ENCODE measurements around the gene C1QTNF3. TPM values are rescaled to one million over a fixed set of nuclear protein-coding genes. Genes with fewer than 3 reads are reported as not detected.
"Not testable (repeated sequence)": the region's sequence is repeated elsewhere in the genome, so short reads cannot be mapped to it uniquely, and the experiment has no call there.

Gene C1QTNF3, protein sequence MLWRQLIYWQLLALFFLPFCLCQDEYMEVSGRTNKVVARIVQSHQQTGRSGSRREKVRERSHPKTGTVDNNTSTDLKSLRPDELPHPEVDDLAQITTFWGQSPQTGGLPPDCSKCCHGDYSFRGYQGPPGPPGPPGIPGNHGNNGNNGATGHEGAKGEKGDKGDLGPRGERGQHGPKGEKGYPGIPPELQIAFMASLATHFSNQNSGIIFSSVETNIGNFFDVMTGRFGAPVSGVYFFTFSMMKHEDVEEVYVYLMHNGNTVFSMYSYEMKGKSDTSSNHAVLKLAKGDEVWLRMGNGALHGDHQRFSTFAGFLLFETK
- 18.2 TPM for polyA plus RNA-seq (2013)

- peak in 2 of 3 donors; percentile 17 to 38 for DNase-seq
- H3K4me3 ChIP-seq (ENCODE audit: control insufficient read depth in 1 of 7, extremely low read depth in 1 of 7, insufficient read depth in 4 of 7, low read depth in 2 of 7, low read length in 6 of 7) = no peak within 1 kb of the TSS
- H3K4me1 ChIP-seq (ENCODE audit: control extremely low read depth in 1 of 4, control insufficient read depth in 4 of 4, insufficient read depth in 4 of 4, low read length in 3 of 4) = peaks cover 4 to 24% (median 16%) of the 10 kb centered on the region in 4 experiments
- 40% methylated on average over 3 of the region's 10 CpGs for WGBS (ENCODE audit: insufficient coverage)
- peaks cover 0 to 5% (median 0%) of the 10 kb centered on the region in 4 experiments for H3K36me3 ChIP-seq (ENCODE audit: control insufficient read depth in 4 of 4, insufficient read depth in 4 of 4, low read length in 3 of 4)
- no peak within 1 kb of the TSS for H3K27ac ChIP-seq (ENCODE audit: insufficient read depth in 1 of 2, low read depth in 1 of 2, low read length in 2 of 2, poor library complexity in 1 of 2, severe bottlenecking in 2 of 2)
- POLR2A ChIA-PET = no interaction called here
- no peaks in the 10 kb centered on the region for H3K27me3 ChIP-seq (replicated peaks in 2 of 5; ENCODE audit: control insufficient read depth in 4 of 5, insufficient read depth in 5 of 5, low read length in 4 of 5)
- CTCF ChIA-PET = interaction anchor here (1.3 to 1.6 kb wide), 2 partner anchors 11 to 45 kb away, joined by 3 read pairs; no protein-coding TSS in a partner anchor
- H3K9me3 ChIP-seq (ENCODE audit: control extremely low read depth in 1 of 5, control insufficient read depth in 4 of 5, insufficient read depth in 2 of 5, low read depth in 1 of 5, low read length in 4 of 5) = no peaks in the 10 kb centered on the region
These were observed at the start of gene C1QTNF3 for GRCh38 chr5:34043099-34043876. TSS of gene C1QTNF3 (minus strand) at chr5:34043213. CDS start at chr5:34043125, 88 bp downstream.

GRCh38 chr5:34091039-34091438 is 48.0 kb upstream of the C1QTNF3 start:
- H3K27me3 ChIP-seq (replicated peaks in 2 of 5; ENCODE audit: control insufficient read depth in 4 of 5, insufficient read depth in 5 of 5, low read length in 4 of 5); H3K4me3 ChIP-seq (ENCODE audit: control insufficient read depth in 1 of 7, extremely low read depth in 1 of 7, insufficient read depth in 4 of 7, low read depth in 2 of 7, low read length in 6 of 7); H3K36me3 ChIP-seq (ENCODE audit: control insufficient read depth in 4 of 4, insufficient read depth in 4 of 4, low read length in 3 of 4); H3K9me3 ChIP-seq (ENCODE audit: control extremely low read depth in 1 of 5, control insufficient read depth in 4 of 5, insufficient read depth in 2 of 5, low read depth in 1 of 5, low read length in 4 of 5); H3K4me1 ChIP-seq (ENCODE audit: control extremely low read depth in 1 of 4, control insufficient read depth in 4 of 4, insufficient read depth in 4 of 4, low read length in 3 of 4); CTCF ChIA-PET; H3K27ac ChIP-seq (ENCODE audit: insufficient read depth in 1 of 2, low read depth in 1 of 2, low read length in 2 of 2, poor library complexity in 1 of 2, severe bottlenecking in 2 of 2); POLR2A ChIA-PET; DNase-seq: not testable (repeated sequence)
- WGBS (ENCODE audit: insufficient coverage) = 100% methylated on average over 3 of the region's 7 CpGs

GRCh38 chr5:34089802-34090201 is 46.8 kb upstream of the C1QTNF3 start:
- no CpG with 5 or more reads among the region's 3 CpGs for WGBS (ENCODE audit: insufficient coverage)
- H3K27me3 ChIP-seq (replicated peaks in 2 of 5; ENCODE audit: control insufficient read depth in 4 of 5, insufficient read depth in 5 of 5, low read length in 4 of 5); H3K9me3 ChIP-seq (ENCODE audit: control extremely low read depth in 1 of 5, control insufficient read depth in 4 of 5, insufficient read depth in 2 of 5, low read depth in 1 of 5, low read length in 4 of 5); H3K4me1 ChIP-seq (ENCODE audit: control extremely low read depth in 1 of 4, control insufficient read depth in 4 of 4, insufficient read depth in 4 of 4, low read length in 3 of 4); POLR2A ChIA-PET; CTCF ChIA-PET; H3K27ac ChIP-seq (ENCODE audit: insufficient read depth in 1 of 2, low read depth in 1 of 2, low read length in 2 of 2, poor library complexity in 1 of 2, severe bottlenecking in 2 of 2); H3K36me3 ChIP-seq (ENCODE audit: control insufficient read depth in 4 of 4, insufficient read depth in 4 of 4, low read length in 3 of 4); H3K4me3 ChIP-seq (ENCODE audit: control insufficient read depth in 1 of 7, extremely low read depth in 1 of 7, insufficient read depth in 4 of 7, low read depth in 2 of 7, low read length in 6 of 7); DNase-seq: not testable (repeated sequence)

DNA sequence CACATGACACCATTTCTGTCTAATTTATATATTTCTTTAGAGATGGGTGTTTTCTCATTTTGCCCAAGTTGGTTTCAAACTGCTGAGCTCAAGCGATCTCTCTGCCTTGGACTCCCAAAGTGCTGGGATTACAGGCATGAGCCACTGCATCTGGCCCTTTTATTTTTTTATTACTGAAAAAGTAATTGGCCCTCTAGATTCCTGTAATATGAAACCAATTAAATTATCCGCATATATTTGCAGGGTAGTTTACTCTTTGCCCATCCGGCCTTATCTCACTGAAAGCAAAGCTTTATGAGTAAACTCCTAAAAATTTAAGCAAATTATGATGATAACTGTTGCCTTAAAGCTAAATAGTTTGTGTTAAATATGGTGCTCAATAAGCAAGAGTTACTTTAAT is 44.7 kb upstream of the C1QTNF3 start:
- H3K36me3 ChIP-seq (ENCODE audit: control insufficient read depth in 4 of 4, insufficient read depth in 4 of 4, low read length in 3 of 4); DNase-seq; H3K27ac ChIP-seq (ENCODE audit: insufficient read depth in 1 of 2, low read depth in 1 of 2, low read length in 2 of 2, poor library complexity in 1 of 2, severe bottlenecking in 2 of 2); H3K4me1 ChIP-seq (ENCODE audit: control extremely low read depth in 1 of 4, control insufficient read depth in 4 of 4, insufficient read depth in 4 of 4, low read length in 3 of 4); POLR2A ChIA-PET; H3K4me3 ChIP-seq (ENCODE audit: control insufficient read depth in 1 of 7, extremely low read depth in 1 of 7, insufficient read depth in 4 of 7, low read depth in 2 of 7, low read length in 6 of 7); H3K27me3 ChIP-seq (replicated peaks in 2 of 5; ENCODE audit: control insufficient read depth in 4 of 5, insufficient read depth in 5 of 5, low read length in 4 of 5); H3K9me3 ChIP-seq (ENCODE audit: control extremely low read depth in 1 of 5, control insufficient read depth in 4 of 5, insufficient read depth in 2 of 5, low read depth in 1 of 5, low read length in 4 of 5); CTCF ChIA-PET: not testable (repeated sequence)
- no CpG with 5 or more reads among the region's 3 CpGs for WGBS (ENCODE audit: insufficient coverage)

- H3K4me3 ChIP-seq (ENCODE audit: control insufficient read depth in 1 of 7, extremely low read depth in 1 of 7, insufficient read depth in 4 of 7, low read depth in 2 of 7, low read length in 6 of 7); H3K9me3 ChIP-seq (ENCODE audit: control extremely low read depth in 1 of 5, control insufficient read depth in 4 of 5, insufficient read depth in 2 of 5, low read depth in 1 of 5, low read length in 4 of 5); POLR2A ChIA-PET; H3K27me3 ChIP-seq (replicated peaks in 2 of 5; ENCODE audit: control insufficient read depth in 4 of 5, insufficient read depth in 5 of 5, low read length in 4 of 5); H3K4me1 ChIP-seq (ENCODE audit: control extremely low read depth in 1 of 4, control insufficient read depth in 4 of 4, insufficient read depth in 4 of 4, low read length in 3 of 4); H3K27ac ChIP-seq (ENCODE audit: insufficient read depth in 1 of 2, low read depth in 1 of 2, low read length in 2 of 2, poor library complexity in 1 of 2, severe bottlenecking in 2 of 2); DNase-seq; H3K36me3 ChIP-seq (ENCODE audit: control insufficient read depth in 4 of 4, insufficient read depth in 4 of 4, low read length in 3 of 4); CTCF ChIA-PET: not testable (repeated sequence)
- 100% methylated on average over 1 of the region's 4 CpGs for WGBS (ENCODE audit: insufficient coverage)
These were observed 40.9 kb upstream of the C1QTNF3 start for GRCh38 chr5:34083898-34084297.

DNA sequence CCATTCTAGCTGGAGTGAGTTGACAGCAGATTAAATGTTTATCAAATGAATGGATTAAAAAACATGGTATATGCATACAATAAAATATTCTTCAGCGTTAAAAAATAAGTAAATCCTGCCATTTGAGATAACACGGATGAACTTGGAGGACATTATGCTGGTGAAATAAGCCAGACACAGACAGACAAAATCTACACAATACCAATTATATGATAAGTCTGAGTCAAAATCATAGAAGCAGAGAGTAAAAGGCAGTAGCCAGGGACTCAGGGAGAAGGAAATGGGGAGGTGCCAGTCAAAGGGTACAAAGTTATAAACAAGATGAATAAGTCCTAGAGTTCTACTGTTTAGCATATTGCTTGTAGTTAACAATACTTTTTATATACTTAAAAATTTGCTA is 36.5 kb upstream of the C1QTNF3 start:
- POLR2A ChIA-PET; CTCF ChIA-PET; H3K27ac ChIP-seq (ENCODE audit: insufficient read depth in 1 of 2, low read depth in 1 of 2, low read length in 2 of 2, poor library complexity in 1 of 2, severe bottlenecking in 2 of 2); DNase-seq; H3K4me1 ChIP-seq (ENCODE audit: control extremely low read depth in 1 of 4, control insufficient read depth in 4 of 4, insufficient read depth in 4 of 4, low read length in 3 of 4); H3K9me3 ChIP-seq (ENCODE audit: control extremely low read depth in 1 of 5, control insufficient read depth in 4 of 5, insufficient read depth in 2 of 5, low read depth in 1 of 5, low read length in 4 of 5); H3K27me3 ChIP-seq (replicated peaks in 2 of 5; ENCODE audit: control insufficient read depth in 4 of 5, insufficient read depth in 5 of 5, low read length in 4 of 5); H3K36me3 ChIP-seq (ENCODE audit: control insufficient read depth in 4 of 4, insufficient read depth in 4 of 4, low read length in 3 of 4); H3K4me3 ChIP-seq (ENCODE audit: control insufficient read depth in 1 of 7, extremely low read depth in 1 of 7, insufficient read depth in 4 of 7, low read depth in 2 of 7, low read length in 6 of 7): not testable (repeated sequence)
- WGBS (ENCODE audit: insufficient coverage) = no CpG with 5 or more reads among the region's 2 CpGs

DNA sequence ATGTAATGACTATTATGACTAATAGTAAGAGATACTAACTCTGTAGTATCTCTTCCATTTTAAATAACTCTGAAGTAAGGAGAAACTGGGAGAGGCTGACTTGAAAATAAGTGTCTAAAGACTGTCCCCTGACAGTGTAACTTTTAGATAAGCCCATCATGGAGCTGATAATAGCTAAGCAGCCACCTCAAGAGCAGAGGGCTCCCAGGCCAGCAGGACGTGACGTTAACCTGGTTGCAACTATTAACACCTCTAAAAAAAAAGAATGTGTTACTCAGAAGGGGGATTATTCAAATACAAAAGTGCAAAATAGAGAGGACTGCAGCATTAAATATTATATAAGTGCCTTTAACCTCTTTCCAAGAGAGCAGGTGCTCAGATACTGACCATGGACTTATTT is 34.6 kb upstream of the C1QTNF3 start:
- CTCF ChIA-PET; H3K27me3 ChIP-seq (replicated peaks in 2 of 5; ENCODE audit: control insufficient read depth in 4 of 5, insufficient read depth in 5 of 5, low read length in 4 of 5); H3K27ac ChIP-seq (ENCODE audit: insufficient read depth in 1 of 2, low read depth in 1 of 2, low read length in 2 of 2, poor library complexity in 1 of 2, severe bottlenecking in 2 of 2); H3K4me3 ChIP-seq (ENCODE audit: control insufficient read depth in 1 of 7, extremely low read depth in 1 of 7, insufficient read depth in 4 of 7, low read depth in 2 of 7, low read length in 6 of 7); H3K9me3 ChIP-seq (ENCODE audit: control extremely low read depth in 1 of 5, control insufficient read depth in 4 of 5, insufficient read depth in 2 of 5, low read depth in 1 of 5, low read length in 4 of 5); H3K36me3 ChIP-seq (ENCODE audit: control insufficient read depth in 4 of 4, insufficient read depth in 4 of 4, low read length in 3 of 4); H3K4me1 ChIP-seq (ENCODE audit: control extremely low read depth in 1 of 4, control insufficient read depth in 4 of 4, insufficient read depth in 4 of 4, low read length in 3 of 4); DNase-seq: not testable (repeated sequence)
- POLR2A ChIA-PET = interaction anchor here (0.7 kb wide), 1 partner anchor 70 kb away, joined by 4 read pairs; no protein-coding TSS in a partner anchor
- no CpG with 5 or more reads among the region's 2 CpGs for WGBS (ENCODE audit: insufficient coverage)

All from common myeloid progenitor, CD34-positive (primary cell).